GF-D8 (cell line): Measurements from ENCODE around the gene ODAD4.

Experiments used
- DNase-seq: peaks from one replicate; lab custom pipeline; 2025; lab: John Stamatoyannopoulos, UW

ODAD4 gene

DNA sequence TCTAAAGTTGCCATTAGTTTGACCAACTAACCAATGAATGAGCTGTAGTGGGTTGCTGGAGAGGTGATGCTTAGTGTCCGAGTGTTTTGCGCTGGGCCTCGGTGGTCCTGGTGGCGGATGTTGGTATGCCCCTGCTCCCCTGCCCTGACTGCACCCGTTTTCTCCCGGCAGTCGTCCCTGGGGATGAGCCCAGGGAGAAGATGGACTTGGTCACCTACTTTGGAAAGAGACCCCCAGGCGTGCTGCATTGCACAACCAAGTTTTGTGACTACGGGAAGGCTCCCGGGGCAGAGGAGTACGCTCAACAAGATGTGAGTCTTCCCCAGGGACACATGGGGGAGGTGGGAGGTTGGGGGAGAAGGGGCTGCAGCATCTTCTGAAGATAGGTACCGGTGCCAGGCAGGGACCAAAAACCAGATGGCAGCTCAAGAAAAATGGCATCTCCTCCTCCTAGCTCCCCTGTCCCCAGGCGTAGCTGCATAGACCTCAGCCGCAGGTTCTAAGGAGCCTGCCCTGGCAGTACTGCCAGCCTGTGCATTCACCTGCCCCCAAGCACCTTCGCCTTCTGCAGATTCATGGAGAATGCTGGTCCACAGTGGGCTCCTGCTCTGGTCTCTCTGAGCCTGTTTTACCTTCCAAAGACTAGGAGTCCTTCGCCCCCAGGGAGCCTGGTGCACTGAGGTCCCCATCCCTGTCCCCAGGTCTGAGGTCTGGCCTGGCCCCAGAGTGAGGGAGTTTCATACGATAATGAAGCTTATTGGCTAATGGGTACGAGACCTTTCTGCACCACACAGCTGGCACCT lies 41.5 kb downstream of the ODAD4 start:
- no peak for DNase-seq

DNA sequence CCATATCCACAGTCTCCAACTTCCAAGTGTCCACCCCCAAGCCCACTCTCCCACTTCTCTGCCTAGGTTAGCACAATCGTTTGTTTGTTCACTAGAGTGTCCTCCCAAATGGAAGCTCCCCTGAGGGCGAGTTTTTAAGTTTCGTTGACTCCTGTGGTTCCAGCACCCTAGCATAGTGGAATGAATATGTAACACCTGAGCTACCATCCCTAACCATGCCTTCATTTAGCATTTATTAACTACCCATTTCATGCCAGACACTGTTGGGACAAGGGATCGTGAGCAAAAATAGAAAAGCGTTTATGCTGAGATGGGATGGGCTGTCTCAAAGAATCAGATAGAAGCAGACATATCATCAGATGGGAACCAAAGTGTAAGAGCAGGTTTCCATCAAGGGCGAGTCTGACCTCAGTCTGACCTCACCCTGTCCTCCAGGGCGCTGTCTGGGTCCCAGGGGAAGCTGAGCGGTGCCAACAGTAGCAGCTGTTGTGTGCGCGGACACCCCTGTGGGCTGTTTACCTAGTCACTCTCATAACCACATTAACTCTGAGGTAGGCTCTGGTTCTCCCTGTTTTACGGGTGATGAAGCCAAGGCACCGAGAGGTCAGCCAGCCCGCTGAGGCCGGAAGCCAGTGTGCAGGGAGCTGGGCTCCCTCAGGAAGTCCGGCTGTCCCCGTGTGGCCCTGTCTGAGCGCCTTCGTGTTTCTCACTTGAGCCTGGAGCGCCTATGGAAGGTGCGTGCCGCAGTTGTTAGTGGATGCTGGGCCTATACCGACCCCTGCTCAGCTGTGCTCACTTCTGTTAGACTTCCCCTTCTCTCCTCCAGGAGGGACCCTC lies 42.4 kb downstream of the ODAD4 start:
- no peak for DNase-seq

DNA sequence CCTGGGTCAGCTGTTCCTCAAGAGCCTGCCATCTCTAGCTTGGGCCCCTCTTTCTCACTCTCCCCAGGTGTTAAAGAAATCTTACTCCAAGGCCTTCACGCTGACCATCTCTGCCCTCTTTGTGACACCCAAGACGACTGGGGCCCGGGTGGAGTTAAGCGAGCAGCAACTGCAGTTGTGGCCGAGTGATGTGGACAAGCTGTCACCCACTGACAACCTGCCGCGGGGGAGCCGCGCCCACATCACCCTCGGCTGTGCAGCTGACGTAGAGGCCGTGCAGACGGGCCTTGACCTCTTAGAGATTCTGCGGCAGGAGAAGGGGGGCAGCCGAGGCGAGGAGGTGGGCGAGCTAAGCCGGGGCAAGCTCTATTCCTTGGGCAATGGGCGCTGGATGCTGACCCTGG lies 43.0 kb downstream of the ODAD4 start:
- no peak for DNase-seq

DNA sequence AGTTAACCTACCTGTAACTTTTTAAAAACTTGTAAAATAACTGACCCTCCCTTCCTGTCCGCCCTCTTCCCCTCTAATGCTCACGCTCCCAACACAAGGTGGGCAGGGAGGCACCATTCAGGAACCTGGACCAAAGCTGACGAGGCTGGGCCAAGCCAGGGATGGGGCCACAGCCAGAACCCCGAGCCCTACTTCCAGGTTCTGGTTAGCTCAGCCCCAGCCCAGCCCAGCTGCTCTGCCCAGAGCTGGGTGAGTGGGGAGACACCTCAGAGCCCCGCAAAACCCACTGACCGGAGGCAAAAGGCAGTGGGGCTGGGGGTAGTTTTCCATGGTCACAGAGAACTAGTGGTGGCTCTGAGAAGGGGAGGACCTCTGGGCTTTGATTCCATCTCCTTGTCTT lies 43.6 kb downstream of the ODAD4 start:
- DNase-seq = no peak

DNA sequence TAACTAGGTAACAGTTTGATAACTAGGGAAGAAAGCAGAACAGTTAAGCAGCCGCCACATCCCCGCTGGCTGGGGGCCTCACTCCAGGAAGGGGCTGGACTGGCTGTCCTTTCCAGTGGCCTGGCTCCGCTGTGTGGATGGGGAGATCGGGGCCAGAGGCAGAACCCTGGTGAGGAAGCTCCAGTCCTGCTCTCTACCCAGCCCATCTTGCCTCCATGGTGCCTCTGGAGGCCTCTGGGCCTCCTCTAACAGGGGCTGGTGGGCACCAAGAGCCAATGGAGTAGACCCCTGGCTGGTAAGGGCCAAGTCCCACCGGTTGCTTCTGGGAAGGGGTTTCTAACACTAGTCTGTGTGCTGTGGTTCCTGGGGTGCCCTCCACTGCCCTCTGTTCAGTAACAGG lies 44.2 kb downstream of the ODAD4 start:
- DNase-seq = no peak

DNA sequence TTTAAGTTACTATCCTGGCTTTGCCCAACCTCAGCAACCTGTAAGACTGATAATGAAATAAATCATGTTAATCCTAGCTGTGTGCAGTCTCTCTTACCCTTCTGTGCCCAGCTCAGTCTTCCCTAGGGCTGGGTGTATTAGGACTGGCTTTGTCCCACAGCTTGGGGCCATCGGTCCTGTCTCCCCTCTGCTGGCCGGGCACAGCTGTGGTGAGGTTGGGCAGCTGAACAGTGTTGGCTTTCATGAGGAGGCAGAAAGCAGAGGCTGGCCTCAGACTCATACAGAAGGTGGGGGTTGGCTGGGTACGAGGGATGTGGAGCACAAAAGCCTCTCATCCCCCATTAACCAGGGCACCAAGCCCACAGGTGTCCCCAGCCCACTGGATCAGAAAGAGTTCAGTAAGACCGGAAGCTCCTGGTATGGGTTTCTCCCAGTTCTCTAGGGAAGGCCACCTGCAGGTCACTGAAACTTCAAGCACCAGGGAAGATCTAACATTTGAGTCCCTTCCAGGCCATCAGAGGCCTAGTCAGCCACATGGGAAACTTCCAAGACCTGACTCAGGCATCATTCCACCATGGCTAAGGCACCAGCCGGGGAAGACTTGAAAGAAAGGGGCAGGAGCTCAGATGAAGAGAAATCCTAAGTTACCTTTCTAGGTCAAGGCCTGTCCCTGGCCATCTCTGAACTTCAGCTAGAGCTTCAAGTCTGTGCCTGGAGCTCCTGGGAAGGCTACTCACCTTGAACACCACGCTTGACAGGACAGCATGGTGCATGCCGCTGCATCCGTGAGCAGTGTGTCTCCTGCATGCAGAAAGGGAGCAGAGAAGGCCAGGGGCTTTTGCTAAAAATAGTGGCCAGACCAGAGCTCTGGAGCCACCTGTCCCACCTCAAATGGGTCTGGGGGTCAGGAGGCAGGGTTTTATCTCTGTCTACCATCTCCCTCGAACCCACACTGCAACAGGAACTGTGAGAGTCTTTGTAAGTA lies 45.0 kb downstream of the ODAD4 start:
- no peak for DNase-seq

DNA sequence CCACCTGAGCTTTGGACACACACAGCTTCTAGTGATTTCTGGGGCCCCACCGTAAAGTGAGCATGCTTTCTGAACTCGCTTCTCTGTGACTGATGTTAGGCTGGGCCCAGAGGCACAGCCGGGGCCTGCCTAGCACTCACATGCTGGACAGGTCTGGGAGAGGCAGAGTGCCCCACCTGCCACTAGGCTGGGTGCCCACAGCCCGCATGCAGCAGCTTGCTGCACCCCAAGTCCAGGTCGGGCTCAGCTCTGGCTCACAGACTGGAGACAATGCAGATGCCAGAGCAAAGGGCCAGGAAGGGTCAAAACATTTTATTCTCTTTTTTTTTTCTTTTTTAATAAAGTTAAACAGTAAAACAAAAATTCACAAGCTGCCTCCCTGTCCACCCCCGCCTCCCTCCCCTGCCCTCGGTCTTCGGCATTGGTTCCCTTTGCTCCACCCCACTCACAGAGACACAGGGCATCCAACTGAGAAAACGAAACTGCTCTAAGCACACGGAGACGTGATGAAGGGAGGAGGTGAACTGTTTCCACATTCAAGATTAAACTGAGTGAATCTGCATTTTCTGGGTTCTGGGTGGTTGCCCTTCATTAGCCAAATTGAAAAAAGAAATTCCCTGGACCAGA lies 45.8 kb downstream of the ODAD4 start:
- no peak for DNase-seq

DNA sequence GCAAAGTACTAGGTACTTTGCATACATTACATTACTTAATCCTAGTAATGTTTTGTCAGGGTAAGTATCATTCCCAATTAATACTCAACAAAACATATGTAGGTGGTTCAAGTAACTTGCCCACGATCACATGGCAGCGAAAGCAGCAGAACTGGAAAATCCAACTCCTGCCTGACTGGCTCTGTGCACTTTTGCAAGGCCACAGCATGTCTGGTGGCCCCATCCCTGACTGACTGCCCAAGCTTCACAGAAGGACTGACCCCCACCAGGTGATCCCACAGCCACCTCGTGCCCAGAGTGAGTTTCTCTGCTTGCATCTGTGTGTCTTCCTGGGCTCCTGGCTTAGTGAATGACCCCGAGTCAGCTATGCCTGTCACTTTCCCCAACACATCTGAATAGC lies 47.6 kb downstream of the ODAD4 start:
- DNase-seq = no peak

DNA sequence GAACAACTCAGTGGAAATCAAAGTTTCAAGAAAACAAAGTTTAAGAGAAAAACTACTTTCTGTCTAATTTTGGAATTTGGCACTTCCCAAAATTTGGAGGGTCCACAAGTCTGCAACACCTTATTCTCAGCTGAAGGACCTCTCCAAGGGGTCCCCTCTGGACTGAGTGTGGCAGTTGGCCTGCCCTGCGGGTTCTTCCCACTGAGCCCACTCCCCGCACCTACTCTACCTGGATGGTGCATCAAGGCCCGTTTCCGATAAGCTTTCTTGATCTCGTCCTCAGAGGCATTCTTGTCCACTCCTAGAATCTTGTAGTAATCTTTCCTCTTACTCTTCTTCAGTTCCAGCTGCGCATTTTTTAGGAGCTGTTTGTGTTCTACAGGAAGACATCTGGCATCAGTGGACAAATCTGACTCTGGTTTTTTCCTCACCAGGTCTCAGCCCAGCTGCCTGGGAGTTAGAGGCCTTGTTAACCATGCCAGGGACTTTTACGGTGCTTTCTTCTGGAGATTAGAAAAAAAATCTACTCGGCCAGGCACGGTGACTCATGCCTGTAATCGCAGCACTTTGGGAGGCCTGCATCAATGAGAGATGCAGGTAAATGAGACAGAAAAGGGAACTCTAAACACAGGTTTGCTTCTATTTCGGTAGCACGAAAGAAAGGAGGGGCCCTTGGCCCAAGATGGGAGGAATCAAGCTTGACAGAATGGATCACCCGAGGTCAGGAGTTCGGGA lies 51.8 kb downstream of the ODAD4 start:
- no peak for DNase-seq

DNA sequence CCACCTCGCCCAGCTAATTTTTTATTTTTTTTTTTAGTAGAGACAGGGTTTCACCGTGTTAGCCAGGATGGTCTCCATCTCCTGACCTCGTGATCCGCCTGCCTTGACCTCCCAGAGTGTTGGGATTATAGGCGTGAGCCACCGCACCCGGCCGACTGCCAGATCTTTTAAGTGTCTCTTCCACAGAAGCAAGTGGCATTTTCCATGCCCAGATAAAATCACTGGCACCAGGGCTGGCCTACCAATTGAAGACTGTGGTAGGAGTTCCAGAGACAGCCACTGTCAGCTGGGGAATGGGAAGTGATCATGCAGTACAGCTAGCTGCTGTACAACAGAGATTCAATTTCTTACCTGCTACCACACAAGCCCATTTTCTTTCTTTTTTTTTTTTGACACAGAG lies 54.0 kb downstream of the ODAD4 start:
- DNase-seq = no peak

DNA sequence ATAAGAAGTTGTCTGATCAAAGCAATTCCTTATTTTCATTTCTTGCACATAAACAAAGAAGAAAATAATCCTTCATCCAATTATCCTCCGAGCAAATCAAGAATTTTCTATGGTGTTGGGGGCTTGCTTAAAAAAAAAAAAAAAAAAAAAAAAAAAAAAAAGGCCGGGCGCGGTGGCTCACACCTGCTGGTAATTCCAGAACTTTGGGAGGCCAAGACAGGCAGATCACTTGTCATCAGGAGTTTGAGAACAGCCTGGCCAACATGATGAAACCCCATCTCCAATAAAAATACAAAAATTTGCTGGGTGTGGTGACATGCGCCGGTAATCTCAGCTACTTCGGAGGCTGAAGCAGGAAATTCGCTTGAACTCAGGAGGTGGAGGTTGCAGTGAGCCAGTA lies 55.5 kb downstream of the ODAD4 start:
- no peak for DNase-seq

DNA sequence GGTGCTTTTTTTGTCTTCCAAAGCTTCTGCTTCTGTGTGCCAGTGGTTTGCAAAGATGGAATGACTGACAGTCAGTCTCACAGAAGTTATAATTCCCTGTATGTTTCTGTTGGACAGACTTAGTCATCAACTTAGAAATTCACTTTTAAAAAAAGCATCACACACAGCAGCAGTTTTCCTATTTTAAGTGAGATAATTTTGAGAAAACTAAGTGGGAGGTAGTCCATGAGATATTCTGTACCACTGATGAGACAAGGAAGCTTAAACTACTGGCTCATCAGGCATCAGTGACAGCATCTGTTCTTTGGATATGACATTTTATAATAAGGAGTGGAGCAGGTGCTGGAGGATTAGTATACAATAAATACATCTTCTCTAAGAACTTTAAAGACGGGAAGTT lies 56.2 kb downstream of the ODAD4 start:
- DNase-seq = no peak

DNA sequence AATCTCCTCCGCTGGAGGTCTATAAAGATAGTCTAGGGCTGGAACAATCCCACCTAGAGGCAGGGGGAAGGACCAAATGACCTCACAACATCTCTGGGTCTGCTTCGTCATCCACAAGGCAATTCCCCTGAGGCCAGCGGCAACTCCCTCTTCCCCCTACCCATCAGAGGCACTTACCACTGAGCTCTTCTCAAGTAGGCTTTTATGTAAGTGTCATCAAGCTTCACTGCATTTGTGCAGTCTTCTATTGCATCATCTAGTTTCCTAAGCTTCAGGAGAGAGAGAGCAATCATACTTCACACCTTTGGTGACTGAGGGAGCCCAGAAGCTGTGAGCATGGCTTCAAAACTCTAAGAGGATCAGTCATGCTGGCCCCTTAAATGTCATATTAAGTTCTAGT lies 57.2 kb downstream of the ODAD4 start:
- no peak for DNase-seq

DNA sequence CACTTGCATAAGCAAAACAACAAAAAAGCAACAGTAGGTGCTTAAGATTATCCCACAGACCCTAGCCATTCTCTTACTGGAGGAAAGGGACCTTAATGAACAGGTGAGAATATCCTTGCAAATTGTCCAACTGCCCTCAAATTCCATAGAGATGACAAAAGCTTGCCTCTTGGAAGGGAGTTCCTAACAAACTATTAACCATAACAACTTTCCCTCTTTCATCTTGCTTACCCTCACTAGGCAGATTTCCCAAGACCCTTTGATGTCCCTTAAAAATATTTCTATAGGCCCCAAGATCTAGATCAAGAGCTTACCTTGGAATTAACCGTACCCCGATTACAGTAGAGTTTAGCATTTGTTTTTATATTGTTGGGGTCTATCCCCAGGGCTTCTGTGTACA lies 58.0 kb downstream of the ODAD4 start:
- no peak for DNase-seq

DNA sequence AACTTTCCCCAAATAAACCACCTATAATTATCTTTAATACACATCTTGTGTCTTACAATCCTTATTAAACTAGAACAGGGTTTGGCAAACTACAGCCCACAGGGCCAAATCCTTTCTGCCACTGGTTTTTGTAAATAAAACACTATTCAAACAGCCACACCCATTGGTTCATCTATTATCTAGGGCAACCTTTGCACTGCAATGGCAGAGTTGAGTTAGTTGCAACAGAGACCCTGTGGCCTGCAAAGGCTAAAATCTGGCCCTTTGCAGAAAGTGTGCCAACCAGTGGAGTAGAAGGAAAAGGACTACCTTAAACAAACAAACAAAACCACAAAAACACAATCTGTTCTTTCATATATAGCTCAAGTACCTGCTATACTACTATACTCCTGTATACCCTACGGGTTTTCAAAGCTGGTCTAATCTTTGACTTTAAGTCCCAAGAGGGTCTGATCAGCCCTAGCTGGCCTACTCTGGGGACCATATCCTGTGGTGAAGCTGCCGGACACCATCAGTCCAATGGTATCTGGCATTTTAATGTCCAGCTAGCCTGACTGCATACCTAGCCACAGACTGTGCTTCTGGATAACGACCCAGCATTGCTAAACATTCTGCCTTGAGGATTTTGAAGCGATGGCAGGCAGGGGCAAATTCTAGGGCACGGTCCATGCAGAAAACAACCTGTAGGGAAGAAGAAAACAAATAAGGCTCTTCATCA lies 59.4 kb downstream of the ODAD4 start:
- DNase-seq = no peak

DNA sequence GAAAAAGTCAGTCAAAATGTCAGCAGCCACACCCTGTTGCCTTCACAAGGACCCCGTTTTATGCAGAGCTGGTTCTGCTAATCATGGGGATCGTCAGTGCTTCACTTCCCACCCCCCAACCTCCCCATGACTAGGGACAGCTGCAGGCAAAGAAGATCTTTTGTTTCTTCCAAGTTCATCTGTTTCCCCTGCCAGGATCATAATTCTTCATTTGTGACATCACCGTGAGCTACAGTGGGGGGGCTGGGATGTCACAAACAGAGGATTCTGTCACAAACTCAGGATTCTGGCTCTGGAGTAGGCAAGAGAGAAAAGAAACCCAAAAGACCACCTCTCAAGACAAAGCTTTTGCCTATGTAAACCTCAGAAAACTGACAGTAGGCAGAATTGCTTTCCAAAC lies 62.2 kb downstream of the ODAD4 start:
- no peak for DNase-seq

DNA sequence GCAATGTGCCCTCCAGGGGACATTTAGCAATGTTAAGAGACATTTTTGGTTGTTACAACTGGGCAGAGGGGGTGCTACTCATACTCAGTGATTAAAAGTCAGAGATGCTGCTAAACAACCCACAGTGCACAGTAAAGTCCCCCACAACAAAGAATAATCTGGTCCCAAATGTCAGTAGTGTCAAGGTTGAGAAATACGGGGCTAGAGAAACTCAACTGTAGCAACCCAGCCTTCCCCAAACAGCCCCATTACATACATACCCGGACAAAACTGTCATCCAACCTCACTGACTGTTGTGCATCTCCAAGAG lies 66.4 kb downstream of the ODAD4 start:
- DNase-seq = no peak

DNA sequence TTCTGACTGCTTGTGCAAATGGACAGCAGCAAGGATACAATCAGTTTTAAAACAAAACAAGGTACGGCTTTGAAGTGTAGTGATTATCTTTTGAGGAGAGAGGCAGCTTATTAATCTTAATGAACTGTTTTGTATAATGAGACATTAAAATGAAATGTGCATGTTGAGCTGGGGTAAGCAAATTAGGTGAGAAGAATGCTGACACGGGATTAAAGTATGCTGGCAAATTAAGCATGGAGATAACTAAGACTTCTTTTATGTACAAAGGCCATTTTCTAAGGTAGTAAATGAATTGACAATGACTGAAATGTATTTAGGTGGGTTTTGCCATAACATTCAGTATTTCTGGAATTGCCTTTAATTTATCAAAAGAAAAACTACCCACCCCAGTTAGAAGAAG lies 68.1 kb downstream of the ODAD4 start:
- DNase-seq = no peak

DNA sequence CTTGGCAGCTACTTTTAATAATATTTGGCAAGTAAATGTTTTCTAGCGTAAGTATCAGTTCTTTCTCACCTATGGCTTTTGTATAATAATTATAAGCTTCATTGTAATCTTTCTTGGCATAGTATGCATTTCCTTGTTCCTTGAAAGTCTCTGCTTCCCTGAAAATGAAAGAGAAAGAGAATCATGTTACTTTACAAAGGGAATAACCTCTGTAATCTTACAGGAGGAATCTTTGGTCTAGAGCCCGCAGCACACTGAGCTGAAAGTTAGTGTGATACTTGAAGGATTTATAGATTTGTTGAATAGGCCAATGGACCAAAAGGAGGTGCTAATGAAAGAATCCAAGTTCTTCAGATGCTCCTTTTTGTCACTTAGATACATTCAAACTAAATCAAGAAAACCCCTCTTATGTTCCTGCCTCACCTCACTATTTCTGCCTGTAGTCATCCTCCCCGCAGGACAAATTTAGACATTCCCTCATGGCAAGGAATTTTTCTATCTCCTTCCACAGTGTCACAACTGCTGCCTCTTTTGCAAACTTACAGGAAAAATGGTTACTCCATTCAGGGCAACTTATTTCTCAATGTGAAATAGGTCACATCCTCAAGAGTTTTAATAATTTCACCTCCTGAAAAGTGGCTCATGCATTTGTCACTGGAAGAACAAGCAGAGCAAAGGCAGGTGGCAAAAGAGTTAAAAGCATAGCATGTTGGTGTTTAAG lies 70.2 kb downstream of the ODAD4 start:
- DNase-seq = no peak

DNA sequence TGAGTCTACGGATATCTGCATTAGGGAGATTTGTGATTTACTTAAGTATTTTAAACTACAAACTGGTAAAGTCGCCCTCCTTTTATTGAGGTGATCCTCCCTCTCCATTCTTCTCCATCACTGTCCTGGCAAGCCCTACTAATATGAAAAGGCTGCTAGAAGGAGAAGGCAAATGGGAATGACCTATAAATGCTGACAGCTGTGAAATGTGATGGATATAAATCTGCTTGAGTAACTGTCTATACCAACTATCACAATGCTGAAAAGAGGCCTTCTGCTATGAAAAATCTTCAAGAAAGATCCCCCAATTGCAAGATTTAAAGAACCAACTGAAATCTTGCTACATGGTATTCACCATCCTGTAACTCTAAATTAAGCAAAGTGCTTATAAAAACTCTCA lies 71.3 kb downstream of the ODAD4 start:
- no peak for DNase-seq
